GM18858 (cell line): ENCODE results near the gene ERVK3-1.
"Not testable (repeated sequence)": the region's sequence is repeated elsewhere in the genome, so short reads cannot be mapped to it uniquely, and the experiment has no call there.

Experiments used
- ATAC-seq: cut with Tn5 transposase; IDR thresholded peaks from one replicate; pipeline ENCODE4 v1.9.1; 2021; ENCODE audit not compliant: unreplicated experiment

The ERVK3-1 gene

GRCh38 chr19:58304255-58304654 lies 922 bp upstream of the ERVK3-1 start:
- ATAC-seq: no peak

- no peak for ATAC-seq
These were observed 471 bp upstream of the ERVK3-1 start for GRCh38 chr19:58304748-58305064.

DNA sequence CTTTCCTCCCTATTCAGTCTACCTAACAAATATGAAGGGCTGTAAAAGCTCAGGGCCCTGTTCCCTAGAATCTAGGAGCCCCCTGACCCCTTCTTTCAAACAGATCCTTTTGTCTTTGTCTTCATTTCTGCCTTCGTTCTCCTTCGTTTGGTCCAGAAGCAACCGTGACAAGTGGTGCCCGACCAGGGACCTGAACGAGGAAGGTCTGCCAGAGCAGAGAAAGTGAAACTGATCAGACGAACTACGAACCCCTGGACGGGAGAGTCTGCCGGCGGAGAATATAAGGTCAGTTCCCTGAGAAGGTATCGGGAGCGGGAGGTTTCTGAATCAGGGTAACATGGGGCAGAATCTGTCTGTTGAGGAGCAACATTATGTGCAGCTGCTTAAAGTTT lies 751 bp downstream of the ERVK3-1 start:
- ATAC-seq: no peak

DNA sequence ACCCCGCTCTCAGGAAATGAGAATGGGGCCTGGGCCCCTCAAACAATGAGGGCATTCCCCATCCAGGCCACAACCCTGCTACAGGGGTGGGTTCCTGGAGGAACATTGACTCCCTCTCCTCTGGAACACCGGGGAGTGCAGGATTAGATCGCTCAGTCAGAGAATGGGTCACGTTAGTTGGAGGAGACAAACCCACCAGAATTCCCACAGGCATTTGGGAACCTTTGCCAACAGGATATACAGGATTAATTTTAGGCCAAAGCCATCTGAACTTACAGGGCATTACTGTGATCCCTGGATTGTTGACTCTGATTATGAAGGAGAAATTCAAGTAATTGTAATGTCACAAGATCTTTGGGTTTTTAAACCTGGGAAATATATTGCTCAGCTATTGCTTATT lies 2.6 kb downstream of the ERVK3-1 start:
- ATAC-seq: no peak

DNA sequence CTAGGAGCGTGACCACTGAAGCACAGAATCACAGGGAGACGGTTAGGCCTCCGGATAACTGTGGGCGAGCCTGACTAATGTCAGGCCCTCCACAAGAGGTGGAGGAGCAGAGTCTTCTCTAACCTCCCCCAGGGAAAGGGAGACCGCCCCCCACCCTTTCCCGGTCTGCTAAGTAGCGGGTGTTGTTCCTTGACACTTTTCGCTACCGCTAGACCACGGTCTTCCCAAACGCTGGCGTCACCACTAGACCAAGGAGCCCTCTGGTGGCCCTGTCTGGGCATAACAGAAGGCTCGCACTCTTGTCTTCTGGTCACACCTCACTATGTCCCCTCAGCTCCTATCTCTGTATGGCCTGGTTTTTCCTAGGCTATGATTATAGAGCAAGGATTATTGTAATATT lies 5.5 kb downstream of the ERVK3-1 start:
- ATAC-seq: not testable (repeated sequence)

DNA sequence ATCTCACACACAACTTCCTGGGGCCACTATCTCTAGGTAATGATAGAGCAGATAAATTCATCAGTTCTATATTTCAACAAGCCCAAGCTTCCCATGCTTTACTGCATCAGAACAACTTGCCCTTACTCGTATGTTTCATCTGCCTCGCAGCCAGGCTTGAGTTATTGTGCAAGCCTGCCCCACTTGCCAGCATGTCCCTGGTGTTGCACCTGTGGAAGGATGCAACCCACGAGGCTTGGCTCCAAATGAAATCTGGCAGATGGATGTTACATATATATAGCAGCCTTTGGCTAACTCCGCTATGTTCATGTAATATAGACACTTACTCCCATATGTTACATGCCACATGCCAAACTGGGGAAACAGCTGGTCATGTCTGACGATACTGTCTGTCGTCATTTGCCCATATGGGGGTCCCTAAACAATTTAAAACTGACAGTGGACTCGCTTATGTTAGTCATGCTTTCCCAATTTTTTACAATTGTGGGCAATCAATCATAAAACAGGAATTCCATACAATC lies 6.2 kb downstream of the ERVK3-1 start:
- no peak for ATAC-seq

DNA sequence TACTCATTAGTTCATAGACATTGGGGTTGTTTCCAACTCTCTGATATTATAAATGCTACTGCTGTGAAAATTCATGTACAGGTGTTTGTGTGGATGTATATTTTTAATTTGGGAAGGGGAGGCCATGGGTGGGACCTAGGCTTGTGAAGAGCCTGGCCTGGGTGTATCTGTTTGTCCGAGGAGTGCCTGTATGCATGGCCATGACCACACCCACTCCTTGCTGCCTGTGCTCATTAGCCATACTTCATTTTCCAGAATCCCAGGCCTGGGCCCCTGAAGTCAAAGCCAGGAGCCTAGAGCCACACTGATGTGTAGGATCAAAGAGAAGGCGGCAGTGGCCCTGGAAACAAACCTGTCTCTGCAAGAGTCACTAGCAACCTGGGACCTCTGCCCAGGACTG lies 10.4 kb downstream of the ERVK3-1 start:
- no peak for ATAC-seq

DNA sequence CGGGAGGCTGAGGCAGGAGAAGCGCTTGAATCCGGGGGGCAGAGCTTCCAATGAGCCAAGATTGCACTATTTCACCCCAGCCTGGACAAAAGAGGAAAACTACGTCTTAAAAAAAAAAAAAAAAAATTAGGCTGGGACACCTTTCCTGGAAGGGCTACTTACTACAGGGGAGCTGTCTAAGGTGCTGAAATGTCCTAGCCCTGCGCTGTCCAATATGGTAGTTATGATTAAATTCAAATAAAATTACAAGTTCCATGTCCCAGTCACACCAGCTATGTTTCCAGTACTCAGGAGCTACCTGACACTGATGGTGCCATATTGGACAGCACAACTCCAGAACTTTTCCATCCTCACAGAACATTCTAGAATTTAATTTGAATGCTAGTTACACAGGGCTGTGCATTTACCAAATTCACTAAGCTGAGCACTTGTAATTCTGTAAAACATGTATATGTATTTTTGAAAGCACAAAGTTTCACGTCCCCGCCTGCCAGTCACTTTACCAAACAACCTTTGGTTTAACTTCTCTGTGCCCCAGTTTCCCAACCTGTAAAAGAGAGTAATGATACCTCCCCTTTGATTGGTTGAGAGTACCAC lies 12.4 kb downstream of the ERVK3-1 start:
- ATAC-seq: no peak

GRCh38 chr19:58318297-58318696 lies 13.1 kb downstream of the ERVK3-1 start:
- no peak for ATAC-seq

DNA sequence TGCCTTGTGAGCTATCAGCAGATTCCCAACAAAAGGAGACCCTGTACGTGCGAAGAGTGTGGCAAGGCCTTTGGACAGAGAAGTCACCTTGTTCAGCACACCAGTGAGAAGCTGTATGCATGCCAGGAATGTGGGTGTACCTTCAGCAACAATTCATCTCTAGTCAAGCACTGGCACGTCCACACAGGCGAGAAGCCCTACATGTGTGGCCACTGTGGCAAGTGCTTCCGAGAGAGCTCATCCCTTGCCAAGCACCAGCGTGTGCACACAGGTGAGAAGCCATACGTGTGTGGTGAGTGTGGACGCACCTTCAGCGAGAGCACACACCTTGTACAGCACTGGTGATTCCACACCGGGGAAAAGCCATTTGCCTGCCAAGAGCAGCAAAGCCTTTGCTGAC lies 14.1 kb downstream of the ERVK3-1 start:
- no peak for ATAC-seq

DNA sequence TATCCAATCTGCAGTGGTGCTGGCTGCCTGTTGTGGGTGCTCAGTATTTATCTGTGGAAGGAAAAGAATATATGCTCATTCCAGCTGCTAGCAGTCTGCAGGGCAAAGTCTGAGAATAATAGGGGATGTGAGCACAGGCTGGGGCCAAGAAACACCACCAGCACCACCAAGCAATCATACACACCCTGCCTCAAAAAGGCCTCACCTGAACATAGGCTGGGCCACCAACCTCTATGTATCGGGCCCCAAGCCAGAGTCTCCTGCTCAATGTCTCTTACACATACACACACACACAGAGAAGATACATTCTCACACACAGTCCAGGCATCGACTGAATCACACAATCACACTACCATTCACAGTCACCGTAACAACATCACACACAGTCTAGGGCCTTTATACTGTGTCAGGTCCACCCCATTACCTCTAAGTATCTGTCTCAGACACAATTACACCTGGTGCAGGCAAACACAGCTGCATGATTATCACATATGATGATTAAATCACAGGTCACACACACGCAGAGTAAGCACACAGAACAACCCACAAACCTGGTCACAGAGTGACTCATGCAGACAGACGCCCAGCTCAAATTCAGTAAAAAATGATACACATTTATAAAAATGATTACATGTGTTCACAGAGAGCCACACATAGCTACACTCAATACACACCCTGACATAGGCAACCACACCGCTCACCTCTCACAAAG lies 20.3 kb downstream of the ERVK3-1 start:
- no peak for ATAC-seq

DNA sequence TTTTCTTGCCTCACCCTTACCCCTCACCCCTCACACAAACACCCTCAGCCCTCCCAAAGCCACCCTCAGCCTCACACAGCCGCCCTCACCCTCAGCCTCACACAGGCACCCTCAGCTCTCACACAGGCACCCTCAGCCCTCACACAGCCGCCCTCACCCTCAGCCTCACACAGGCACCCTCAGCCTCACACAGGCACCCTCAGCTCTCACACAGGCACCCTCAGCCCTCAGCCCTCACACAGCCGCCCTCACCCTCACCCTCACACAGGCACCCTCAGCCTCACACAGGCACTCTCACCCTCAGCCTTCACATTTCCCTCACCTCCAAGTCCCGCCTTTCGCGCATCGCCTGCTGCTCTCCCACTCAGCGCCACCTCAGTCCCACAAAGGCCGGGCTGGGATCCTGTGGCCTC lies 21.3 kb downstream of the ERVK3-1 start:
- ATAC-seq: no peak

GRCh38 chr19:58326914-58327726 lies 21.9 kb downstream of the ERVK3-1 start, which contains the start of gene ZSCAN22:
TSS of gene ZSCAN22 (plus strand) at chr19:58326994. CDS start at chr19:58334803, 7,809 bp downstream.
- ATAC-seq: peak; percentile 61

DNA sequence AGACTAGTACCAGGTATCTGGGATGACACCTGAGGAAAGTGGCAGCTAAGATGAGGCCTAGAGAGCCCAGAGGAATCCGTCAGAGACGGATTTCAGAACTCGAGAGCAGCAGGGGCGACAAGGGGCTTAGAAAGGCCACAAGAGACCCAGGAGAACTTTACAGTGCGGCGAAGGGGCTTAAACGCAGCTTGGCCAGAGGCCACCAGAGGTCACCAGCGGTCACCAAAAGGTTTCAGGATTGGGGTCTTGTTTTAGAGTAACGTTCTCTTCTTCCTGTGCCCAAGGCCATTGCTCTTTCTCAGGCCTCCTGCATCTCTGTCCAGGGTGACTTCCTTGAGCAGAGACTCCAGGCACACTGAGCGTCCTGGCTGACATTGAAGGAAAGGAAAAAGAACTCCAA lies 23.8 kb downstream of the ERVK3-1 start:
- no peak for ATAC-seq

DNA sequence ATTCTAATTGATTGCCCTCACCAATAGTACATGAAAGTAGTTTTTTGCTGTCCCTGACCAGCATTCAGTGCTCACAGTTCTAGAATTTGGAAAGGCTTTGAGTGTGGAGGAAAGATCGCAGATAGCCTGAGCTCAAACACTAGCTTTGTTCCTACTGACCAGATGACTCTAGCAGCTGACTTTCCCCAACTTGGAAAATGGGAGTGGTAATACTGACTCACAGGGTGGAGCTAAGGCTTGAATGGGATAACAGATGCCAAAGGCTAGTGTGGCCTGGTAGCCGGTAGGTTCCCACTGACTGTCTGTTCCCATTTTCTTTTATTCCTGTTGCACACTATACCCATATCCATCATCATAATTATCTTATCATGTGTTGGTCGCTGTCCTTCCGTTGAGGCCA lies 25.3 kb downstream of the ERVK3-1 start:
- no peak for ATAC-seq

DNA sequence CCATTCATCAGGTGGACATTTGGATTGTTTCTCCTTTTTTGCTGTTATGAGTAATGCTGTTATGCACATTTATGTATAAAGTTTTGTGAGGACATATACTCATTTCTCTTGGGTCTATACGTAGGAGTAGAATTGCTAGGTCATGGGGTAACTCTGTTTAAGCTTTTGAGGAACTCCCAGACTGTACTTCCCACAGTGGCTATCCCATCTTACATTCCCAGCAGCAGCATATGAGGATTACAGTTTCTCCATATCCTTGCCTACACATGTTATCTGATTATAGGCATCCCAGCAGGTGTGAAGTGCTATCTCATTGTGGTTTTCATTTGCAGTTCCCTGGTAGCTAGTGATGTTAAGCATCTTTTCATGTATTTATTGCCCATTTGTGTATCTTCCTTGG lies 27.5 kb downstream of the ERVK3-1 start:
- ATAC-seq: no peak

- no peak for ATAC-seq
These were observed 29.6 kb downstream of the ERVK3-1 start for GRCh38 chr19:58334691-58335249.

GRCh38 chr19:58335630-58336029 lies 30.5 kb downstream of the ERVK3-1 start:
- no peak for ATAC-seq

DNA sequence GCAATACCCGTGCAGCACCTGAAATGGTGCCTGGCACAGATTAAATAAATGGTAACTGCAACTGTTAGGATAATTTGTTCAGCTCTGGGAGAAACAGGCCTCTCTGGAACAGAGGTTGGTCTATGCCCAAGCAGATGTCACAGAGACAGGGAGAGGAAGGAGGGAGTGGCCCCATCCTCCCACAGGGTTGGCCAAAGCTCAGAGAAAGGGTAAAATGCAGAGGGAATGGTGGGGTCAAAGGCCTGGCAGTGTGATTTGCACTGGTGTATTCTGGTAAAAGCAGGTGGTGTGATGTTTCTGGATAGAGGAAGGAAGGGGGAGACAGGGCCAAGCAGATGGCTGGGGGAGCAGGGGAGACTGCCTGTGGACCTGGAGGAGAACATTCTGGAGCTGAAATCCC lies 31.0 kb downstream of the ERVK3-1 start:
- no peak for ATAC-seq

GRCh38 chr19:58336820-58337219 lies 31.6 kb downstream of the ERVK3-1 start:
- no peak for ATAC-seq

DNA sequence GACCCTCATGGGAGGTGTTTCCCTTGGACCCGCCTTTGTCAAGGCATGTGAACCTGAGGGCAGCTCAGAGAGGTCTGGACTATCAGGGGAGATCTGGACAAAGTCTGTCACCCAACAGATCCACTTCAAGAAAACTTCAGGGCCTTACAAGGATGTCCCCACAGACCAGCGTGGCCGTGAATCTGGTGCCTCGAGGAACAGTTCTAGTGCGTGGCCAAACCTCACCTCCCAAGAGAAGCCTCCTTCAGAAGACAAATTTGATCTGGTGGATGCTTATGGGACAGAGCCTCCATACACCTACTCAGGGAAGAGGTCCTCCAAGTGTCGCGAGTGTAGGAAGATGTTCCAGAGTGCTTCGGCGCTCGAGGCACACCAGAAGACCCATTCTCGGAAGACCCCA lies 33.2 kb downstream of the ERVK3-1 start:
- no peak for ATAC-seq
